NCI-H2081 treated with DMSO at 0.1 percent for 48 hours (cell line): ENCODE measurements around the gene ESR2.
"Not testable (repeated sequence)": the region's sequence is repeated elsewhere in the genome, so short reads cannot be mapped to it uniquely, and the experiment has no call there.

Experiments used
- DNase-seq: peaks from one replicate; lab custom pipeline; 2025; lab: John Stamatoyannopoulos, UW

The ESR2 gene

DNA sequence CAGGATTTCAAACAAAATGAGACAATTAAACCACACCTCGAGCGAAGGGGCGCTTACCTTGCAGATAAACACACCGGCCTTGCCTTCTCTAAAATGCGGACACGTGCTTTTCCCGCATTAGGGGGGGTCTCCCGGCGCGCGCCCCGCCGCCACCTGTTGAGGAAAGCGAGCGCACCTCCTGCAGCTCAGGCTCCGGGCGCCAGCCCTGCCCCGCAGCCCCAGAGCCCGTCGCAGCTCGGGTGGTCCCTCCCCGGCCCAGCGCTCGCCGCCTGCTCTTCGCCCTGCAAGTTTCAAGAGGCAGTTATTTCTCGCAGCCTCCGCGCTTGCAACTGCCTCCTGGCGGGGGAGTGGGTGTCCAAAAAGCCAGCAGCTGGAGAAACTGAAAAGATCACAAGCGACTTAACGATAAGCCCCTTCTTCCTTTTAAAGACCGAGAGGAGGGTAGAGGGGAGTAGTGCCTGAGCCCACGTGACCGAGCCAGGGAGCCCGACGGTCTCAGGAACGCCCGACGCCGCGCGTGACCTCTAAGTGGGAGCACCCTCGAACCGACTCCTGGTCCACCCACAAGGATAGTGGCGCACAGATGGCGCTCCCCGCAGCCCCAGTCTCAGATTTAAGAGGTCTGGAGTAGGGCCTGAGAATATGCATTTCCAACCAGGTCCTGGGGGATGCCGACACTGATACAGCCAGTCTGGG lies at the start of gene ESR2:
TSS of gene ESR2 (minus strand) at position 396 of the 696 bp plus-strand sequence. CDS start 11,386 bp downstream, outside the sequence.
- DNase-seq, result no peak

DNA sequence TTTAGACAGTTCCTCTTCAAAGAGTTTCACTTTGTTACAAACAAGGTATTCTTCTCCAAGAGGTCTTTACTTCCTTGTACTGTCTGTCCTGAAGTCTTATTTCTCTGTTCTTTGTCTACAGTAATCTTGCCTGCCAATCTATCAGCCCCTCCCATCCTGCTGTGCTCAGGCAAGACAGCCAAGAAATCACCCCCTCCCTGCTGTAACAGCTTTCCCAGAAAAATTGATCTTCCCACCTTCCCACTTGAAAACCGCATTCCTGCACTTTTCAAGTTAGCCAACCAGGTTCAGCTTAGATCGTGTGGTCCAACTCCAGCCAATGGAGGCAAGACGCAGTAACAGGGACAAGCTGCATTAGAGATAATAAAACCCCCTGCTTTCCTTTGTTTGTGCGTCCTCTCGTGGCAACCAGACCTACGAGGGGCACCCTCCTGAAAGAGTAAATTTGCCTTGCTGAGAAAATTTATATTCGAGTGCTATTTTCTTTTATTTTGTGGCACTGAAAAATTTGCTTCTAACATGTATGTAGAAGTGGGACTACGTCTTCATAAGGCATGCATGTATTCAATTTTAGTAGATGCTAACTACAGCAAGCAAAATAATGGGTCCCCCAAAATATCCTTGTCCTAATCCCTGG lies 46.5 kb upstream of the ESR2 start:
- no peak for DNase-seq

- peak; percentile 95 for DNase-seq
Measured at GRCh38 chr14:64338616-64339316, 44.6 kb upstream of the ESR2 start.

GRCh38 chr14:64337888-64338615 lies 43.9 kb upstream of the ESR2 start:
- DNase-seq, result peak; percentile 61

GRCh38 chr14:64329149-64329548 lies 35.0 kb upstream of the ESR2 start:
- no peak for DNase-seq

GRCh38 chr14:64326502-64326901 lies 32.3 kb upstream of the ESR2 start:
- DNase-seq, result no peak

DNA sequence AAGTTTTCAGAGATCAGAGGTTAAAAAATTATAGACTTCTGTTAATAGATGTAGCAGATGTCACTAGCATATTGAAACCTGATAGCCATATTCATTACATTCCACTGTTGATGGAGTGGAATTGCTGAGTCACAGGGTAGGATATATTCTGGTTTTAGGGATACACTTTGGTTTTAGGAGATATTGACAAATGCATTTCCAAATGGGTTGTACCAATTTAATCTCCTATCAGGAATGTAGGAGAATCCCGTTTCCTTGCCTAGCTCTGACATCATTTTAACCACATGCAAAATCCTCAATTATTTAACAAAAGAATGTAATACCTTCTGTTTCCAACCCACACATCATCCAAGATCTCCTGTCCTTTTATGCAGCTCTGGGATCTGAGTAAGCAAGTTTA lies 30.7 kb upstream of the ESR2 start:
- no peak for DNase-seq

GRCh38 chr14:64324461-64324860 lies 30.3 kb upstream of the ESR2 start:
- DNase-seq, result no peak

GRCh38 chr14:64320362-64320761 lies 26.2 kb upstream of the ESR2 start:
- not testable (repeated sequence) for DNase-seq

DNA sequence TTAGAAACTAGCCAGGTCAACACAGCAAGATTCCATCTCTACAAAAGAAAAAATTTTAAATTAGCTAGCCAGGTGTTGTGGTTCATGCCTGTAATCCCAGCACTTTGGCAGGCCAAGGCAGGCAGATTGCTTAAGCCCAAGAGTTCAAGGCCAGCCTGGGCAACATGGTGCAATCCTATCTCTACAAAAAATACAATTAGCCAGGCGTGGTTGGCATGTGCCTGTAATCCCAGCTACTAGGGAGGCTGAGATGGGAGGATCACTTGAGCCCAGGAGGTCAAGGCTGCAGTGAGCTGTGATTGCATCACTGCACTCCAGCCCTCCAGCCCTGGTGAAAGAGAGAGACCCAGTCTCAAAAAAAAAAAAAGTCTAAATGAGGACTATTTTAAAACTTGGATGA lies 24.5 kb upstream of the ESR2 start:
- not testable (repeated sequence) for DNase-seq

DNA sequence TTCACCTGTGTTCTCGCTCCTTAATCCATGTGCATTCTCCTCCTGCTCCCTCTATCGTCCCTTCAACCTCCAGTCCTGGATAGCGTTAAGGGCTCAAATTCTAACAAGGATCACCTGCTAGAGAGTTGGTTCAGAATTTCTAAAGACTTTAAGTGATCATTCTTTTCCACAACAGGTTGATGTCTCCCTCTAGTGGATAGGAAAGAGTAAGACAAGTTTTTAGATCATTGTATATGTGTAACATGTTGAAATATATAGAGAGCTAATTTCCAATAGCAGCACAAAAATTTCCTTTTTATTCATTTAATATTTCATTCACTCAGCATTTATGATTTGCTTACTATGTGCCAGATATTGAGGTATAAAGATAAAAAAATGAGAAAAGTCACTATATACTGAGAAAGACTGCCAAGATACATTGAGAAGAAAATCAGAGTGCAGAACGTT lies 9.3 kb upstream of the ESR2 start:
- peak; percentile 57 for DNase-seq

GRCh38 chr14:64298773-64299172 lies 4.6 kb upstream of the ESR2 start:
- DNase-seq, result no peak

- no peak for DNase-seq
Measured at GRCh38 chr14:64296561-64296960, 2.4 kb upstream of the ESR2 start.

- no peak for DNase-seq
Measured at GRCh38 chr14:64294672-64295413, 672 bp upstream of the ESR2 start.

GRCh38 chr14:64292197-64292596 lies 2.0 kb downstream of the ESR2 start:
- DNase-seq, result no peak

- no peak for DNase-seq
Measured at GRCh38 chr14:64289571-64289970, 4.6 kb downstream of the ESR2 start.

DNA sequence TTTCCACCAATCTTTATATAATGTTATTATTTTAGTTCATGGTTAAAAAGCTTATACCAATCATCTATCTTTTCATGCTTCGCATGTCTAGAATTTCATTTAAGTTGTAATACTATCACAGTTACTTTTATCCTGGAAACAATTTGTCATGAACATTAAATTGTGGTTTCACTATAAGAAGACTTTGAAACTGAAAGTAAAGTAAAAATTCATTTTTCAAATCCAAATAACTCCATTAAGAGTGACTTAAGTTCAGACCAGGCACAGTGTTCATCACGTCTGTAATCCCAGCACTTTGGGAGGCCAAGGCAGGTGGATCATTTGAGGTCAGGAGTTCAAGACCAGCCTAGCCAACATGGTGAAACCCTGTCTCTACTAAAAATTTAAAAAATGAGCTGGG lies 12.4 kb downstream of the ESR2 start:
- DNase-seq, result no peak

DNA sequence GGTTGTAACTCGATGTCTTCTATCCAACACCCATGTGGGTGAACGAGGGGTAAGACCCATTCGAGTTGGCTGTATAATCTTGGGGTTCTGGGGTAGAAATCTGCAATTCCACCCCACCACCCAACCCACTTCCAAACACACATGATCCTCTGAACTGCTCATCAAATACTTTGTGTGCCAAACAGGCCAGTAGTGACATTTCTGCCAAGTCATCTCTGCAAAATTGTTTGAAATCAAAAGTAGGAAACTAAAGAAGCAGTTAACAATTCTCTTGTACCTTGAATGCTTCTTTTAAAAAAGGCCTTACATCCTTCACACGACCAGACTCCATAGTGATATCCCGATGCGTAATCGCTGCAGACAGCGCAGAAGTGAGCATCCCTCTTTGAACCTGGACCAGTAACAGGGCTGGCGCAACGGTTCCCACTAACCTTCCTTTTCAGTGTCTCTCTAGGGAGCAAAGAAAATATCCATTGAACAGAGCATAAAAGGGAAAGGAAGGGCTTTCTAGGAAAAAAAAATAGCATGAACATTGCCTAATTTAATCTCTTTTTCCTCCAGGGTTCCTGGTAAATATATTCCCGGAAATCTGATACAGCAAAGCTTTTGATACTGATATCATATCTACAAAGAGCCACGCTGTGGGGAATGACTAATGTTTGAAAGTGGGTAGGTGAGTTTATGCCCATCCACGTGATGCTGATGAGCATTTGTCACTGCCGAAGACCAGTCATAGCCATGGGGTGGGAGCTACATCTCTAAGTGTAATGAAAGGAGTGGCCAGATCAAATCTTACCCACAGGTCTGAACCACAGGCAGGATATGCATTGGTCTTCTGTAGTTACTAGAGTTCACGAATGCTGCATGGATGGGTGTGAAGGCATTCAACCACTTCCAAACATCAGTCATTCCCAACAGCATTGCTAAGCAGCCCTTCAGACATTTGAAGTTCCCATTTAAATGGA lies 14.2 kb downstream of the ESR2 start:
- no peak for DNase-seq

DNA sequence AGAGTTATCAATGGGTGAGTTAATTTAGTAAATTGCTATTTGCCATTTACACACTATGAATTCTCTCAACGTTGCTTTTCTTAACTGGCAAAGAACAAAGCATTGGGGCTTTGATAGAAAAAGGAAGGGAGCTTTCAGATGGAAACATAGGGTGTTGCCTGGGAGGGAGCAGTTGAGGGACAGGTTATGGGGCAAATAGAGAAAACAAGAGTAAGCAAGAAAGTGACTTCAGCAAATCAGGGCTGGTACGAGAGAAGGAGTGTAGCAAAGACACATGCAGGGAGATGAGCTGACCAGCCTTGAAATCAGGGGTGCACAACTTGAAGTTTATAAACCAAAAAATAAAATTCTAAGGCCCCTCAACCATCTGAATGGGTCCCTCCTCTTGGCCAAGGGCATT lies 15.7 kb downstream of the ESR2 start:
- no peak for DNase-seq

DNA sequence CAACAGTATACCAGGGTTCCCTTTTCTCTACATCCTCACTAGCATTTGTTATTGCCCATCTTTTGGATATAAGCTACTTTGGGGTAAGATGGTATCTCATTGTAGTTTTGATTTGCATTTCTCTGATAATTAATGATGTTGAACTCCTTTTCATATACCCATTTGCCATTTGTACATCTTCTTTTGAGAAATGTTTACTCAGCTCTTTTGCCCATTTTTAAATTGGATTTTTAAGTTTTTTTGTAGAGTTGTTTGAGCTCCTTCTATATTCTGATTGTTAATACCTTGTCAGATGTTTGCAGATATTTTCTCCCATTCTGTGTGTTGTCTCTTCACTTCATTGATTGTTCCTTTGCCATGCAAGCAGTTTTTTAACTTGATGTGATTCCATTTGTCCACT lies 22.2 kb downstream of the ESR2 start:
- DNase-seq, result no peak

DNA sequence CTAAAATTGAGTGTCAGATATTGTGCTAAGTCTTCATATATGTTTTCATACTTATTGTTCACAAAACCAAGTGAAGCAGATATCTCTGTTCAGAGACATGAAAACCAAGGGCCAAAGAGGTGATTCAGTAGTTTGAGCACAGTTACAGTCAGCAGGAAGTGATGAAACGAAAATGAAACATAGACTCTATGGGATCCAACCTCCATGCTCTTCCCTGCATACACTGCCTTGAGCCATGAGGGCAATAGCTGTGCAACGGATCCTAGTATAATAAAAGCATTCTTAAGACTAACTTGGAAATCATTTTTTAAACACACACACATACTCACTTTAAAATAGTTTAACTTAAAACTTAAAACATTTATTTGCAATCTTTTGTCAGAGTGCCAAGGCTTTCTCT lies 27.9 kb downstream of the ESR2 start:
- DNase-seq, result no peak
